Muscle layer of duodenum (tissue), 2 donors: ENCODE data around the gene BCAS1.

Source experiments
- H3K27ac ChIP-seq: one replicate; pipeline ENCODE4 v1.7.0; 2013; ENCODE audit warnings: mild to moderate bottlenecking, low read length
- H3K27me3 ChIP-seq: one replicate; pipeline ENCODE4 v1.7.0; 2013; ENCODE audit warnings: low read depth, mild to moderate bottlenecking, control low read depth, low read length
- H3K36me3 ChIP-seq, 2 donors: one replicate each; pipeline ENCODE4 v1.7.0; 2013; ENCODE audit warnings: low read length in 2 of 2, control low read depth in 1 of 2, mild to moderate bottlenecking in 1 of 2; ENCODE audit not compliant: insufficient read depth in 2 of 2, control insufficient read depth in 1 of 2
- H3K4me1 ChIP-seq, 2 donors: one replicate each; pipeline ENCODE4 v1.7.0; 2013; ENCODE audit warnings: low read length in 2 of 2, mild to moderate bottlenecking in 2 of 2, control low read depth in 1 of 2, moderate library complexity in 1 of 2; ENCODE audit not compliant: insufficient read depth in 2 of 2, control insufficient read depth in 1 of 2
- H3K4me3 ChIP-seq, 2 donors: one replicate each; pipeline ENCODE4 v1.7.0; 2013; ENCODE audit warnings: low read length in 2 of 2, low read depth in 1 of 2, mild to moderate bottlenecking in 1 of 2
- H3K9me3 ChIP-seq, 2 donors: one replicate each; pipeline ENCODE4 v1.7.0; 2013; ENCODE audit warnings: low read length in 2 of 2, control low read depth in 1 of 2, mild to moderate bottlenecking in 1 of 2; ENCODE audit not compliant: control insufficient read depth in 1 of 2
- donor health status: healthy.

BCAS1 gene

GRCh38 chr20:54086507-54087039 lies 16.2 kb upstream of the BCAS1 start:
- Histone ChIP-seq H3K36me3 (no peaks in the 10 kb centered on the region), H3K27me3 (no peaks in the 10 kb centered on the region), H3K4me1 (no peaks in the 10 kb centered on the region), H3K4me3 (no peak overlapping the region), H3K9me3 (no peaks in the 10 kb centered on the region), H3K27ac (no peak overlapping the region)

DNA sequence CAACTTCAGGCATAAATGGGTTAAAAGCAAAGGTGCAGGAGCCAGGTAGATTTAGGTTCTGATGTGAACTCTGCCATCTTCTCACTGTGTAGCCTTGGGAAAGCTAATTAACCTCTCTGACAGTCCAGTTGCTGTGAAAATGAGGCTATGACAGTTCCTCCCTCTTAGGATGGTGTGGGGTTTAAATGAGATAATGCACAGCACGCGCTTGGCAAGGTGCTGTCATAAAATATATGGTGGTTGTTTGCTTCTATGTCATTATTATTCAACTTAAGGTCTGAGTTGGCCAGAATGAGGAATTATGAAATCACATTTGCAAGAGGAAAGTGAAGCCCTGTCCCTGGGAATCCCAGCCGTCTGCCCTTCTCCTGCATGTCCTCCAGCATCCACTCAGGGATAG lies 15.5 kb upstream of the BCAS1 start:
- H3K27ac ChIP-seq = no peak overlapping the region
- H3K4me1 ChIP-seq = no peaks in the 10 kb centered on the region
- no peak overlapping the region for H3K4me3 ChIP-seq
- H3K9me3 ChIP-seq = no peaks in the 10 kb centered on the region
- no peaks in the 10 kb centered on the region for H3K27me3 ChIP-seq
- H3K36me3 ChIP-seq = no peaks in the 10 kb centered on the region

DNA sequence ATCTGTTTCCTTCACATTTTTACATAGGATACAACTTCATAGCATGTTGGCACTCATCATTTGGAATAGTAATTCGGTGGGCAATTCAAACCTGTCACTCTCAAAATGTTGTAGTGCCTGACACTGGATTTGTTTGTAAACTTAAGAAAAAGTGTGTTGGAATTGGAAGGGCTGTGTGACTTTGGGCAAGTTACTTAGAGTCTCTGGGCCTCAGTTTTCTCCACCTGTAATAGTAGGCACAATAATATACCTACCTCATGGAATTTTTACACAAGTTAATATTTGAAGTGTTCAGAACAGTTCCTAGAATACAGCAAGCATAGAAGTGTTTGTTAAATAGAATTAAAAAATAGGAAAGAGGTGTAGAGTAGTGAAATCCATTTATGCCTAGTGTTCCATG lies 15.0 kb upstream of the BCAS1 start:
- Histone ChIP-seq H3K27me3 (no peaks in the 10 kb centered on the region), H3K4me1 (no peaks in the 10 kb centered on the region), H3K36me3 (no peaks in the 10 kb centered on the region), H3K4me3 (no peak overlapping the region), H3K9me3 (no peaks in the 10 kb centered on the region), H3K27ac (no peak overlapping the region)

DNA sequence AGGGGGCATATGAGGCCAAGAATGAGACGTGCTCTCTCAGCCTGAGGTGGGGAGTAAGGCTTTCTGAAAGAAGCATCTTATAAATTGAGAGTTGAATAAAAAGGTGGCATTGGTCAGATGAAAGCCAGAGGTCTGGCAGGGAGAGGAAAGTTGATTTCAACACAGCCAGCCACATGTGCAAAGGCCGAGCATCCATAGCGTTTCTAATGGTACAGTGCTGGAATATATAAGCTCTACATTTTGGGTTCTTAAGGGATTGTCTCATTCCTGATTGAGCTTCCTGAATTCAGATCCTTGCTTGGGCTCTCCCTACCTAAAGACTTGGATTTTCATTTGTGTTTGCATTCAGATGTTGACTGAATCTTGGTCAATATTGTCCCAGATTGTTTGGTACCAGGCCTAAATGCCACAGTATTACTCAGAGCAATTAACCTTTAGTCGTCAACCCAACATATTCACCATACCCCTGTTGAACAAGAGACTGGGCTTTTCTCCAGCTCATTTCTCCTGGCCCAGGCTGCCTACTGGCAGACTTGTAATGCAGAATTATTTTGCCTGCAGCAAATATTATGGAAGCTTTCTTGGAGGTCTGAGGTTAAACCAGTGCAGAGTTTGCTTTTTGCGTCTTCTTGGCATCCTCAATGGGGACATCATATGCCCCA lies 14.5 kb upstream of the BCAS1 start:
- no peaks in the 10 kb centered on the region for H3K4me1 ChIP-seq
- no peaks in the 10 kb centered on the region for H3K9me3 ChIP-seq
- no peaks in the 10 kb centered on the region for H3K27me3 ChIP-seq
- H3K4me3 ChIP-seq = no peak overlapping the region
- no peaks in the 10 kb centered on the region for H3K36me3 ChIP-seq
- no peak overlapping the region for H3K27ac ChIP-seq

GRCh38 chr20:54084193-54084592 lies 13.8 kb upstream of the BCAS1 start:
- Histone ChIP-seq H3K9me3 (no peaks in the 10 kb centered on the region), H3K4me1 (no peaks in the 10 kb centered on the region), H3K27me3 (no peaks in the 10 kb centered on the region), H3K4me3 (no peak overlapping the region), H3K27ac (no peak overlapping the region), H3K36me3 (no peaks in the 10 kb centered on the region)

GRCh38 chr20:54083459-54083858 lies 13.1 kb upstream of the BCAS1 start:
- Histone ChIP-seq H3K36me3 (no peaks in the 10 kb centered on the region), H3K9me3 (no peaks in the 10 kb centered on the region), H3K27ac (no peak overlapping the region), H3K4me3 (no peak overlapping the region), H3K27me3 (no peaks in the 10 kb centered on the region), H3K4me1 (no peaks in the 10 kb centered on the region)

- Histone ChIP-seq H3K27ac (no peak overlapping the region), H3K36me3 (no peaks in the 10 kb centered on the region), H3K4me3 (no peak overlapping the region), H3K4me1 (no peaks in the 10 kb centered on the region), H3K9me3 (no peaks in the 10 kb centered on the region), H3K27me3 (no peaks in the 10 kb centered on the region)
These were observed 11.7 kb upstream of the BCAS1 start for GRCh38 chr20:54082100-54082499.

GRCh38 chr20:54079652-54080051 lies 9.3 kb upstream of the BCAS1 start:
- no peaks in the 10 kb centered on the region for H3K4me1 ChIP-seq
- no peaks in the 10 kb centered on the region for H3K27me3 ChIP-seq
- H3K4me3 ChIP-seq = no peak overlapping the region
- no peak overlapping the region for H3K27ac ChIP-seq
- no peaks in the 10 kb centered on the region for H3K36me3 ChIP-seq
- H3K9me3 ChIP-seq = no peaks in the 10 kb centered on the region

- no peaks in the 10 kb centered on the region for H3K4me1 ChIP-seq
- no peaks in the 10 kb centered on the region for H3K9me3 ChIP-seq
- no peaks in the 10 kb centered on the region for H3K27me3 ChIP-seq
- no peak overlapping the region for H3K4me3 ChIP-seq
- no peak overlapping the region for H3K27ac ChIP-seq
- H3K36me3 ChIP-seq = no peaks in the 10 kb centered on the region
These were observed 8.0 kb upstream of the BCAS1 start for GRCh38 chr20:54078296-54078984.

DNA sequence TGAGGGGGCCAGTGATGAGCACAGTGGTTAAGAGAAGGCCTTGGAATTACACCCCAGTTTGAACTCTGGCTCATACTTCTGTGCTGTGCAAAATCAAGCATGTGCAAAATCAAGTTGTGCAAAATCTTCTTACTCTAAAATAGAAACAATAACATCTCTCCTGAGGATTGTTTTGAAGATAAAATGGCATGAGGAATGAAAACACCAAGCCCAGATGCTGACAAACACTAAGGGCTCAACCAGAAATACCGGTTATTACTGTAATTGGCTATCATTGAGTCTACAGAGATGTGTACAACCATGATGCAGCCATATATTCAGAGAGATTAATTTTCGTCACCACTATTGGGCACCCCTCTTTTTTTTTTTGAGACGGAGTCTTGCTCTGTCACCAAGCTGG lies 5.9 kb upstream of the BCAS1 start:
- no peaks in the 10 kb centered on the region for H3K9me3 ChIP-seq

DNA sequence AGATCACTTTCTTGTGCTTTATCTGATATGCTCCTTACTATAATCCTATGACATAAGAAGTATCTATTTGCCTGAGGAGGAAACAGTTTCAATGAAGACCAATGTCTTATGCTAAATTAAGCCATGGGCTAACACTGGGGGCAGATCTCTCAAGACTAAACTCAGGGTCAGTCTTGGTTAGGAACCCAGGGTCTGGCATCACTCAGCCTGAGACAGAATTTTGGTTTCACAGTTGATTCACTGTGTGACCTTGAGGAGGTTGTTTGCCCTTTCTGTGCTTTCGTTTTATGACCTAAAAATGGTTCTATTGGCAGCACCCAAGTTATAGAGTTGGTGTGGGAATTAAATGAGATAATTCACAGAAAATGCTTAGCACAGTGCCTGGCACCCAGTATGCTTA lies 4.9 kb upstream of the BCAS1 start:
- H3K27me3 ChIP-seq = no peaks in the 10 kb centered on the region
- H3K4me3 ChIP-seq = no peak overlapping the region
- no peaks in the 10 kb centered on the region for H3K9me3 ChIP-seq
- H3K4me1 ChIP-seq = no peaks in the 10 kb centered on the region
- H3K27ac ChIP-seq = no peak overlapping the region
- no peaks in the 10 kb centered on the region for H3K36me3 ChIP-seq

More for the DNA sequence above, 5.9 kb upstream of the BCAS1 start:
- Histone ChIP-seq H3K4me1 (no peaks in the 10 kb centered on the region), H3K27ac (no peak overlapping the region), H3K27me3 (no peaks in the 10 kb centered on the region), H3K36me3 (no peaks in the 10 kb centered on the region), H3K4me3 (no peak overlapping the region)

DNA sequence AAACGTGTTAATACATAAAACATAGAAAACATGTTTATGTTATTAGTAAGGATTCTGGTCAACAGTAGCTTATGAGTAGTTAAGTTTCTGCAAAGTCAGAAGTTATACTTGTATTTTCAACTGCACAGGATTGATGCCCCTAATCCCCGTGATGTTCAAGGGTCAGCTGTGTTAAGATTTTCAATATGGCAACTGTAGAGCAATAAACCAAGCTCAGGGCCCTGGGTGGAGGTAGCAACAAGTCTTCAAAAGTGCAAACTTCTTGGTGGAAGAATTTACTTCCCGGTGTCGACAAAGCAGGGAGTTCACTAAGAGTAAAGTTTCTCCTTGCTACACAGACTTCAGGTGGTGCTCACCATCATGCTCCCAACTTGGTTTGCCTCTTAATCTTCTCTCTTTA lies 4.1 kb upstream of the BCAS1 start:
- no peak overlapping the region for H3K4me3 ChIP-seq
- no peaks in the 10 kb centered on the region for H3K9me3 ChIP-seq
- H3K27me3 ChIP-seq = no peaks in the 10 kb centered on the region
- no peaks in the 10 kb centered on the region for H3K4me1 ChIP-seq
- no peak overlapping the region for H3K27ac ChIP-seq
- no peaks in the 10 kb centered on the region for H3K36me3 ChIP-seq
